Stimulated activated naive CD4-positive, alpha-beta T cell treated with Interleukin-2 at 50 U/mL for 16 hours (primary cell): ENCODE results near the gene ZFYVE1.
"Not testable (repeated sequence)": the region's sequence is repeated elsewhere in the genome, so short reads cannot be mapped to it uniquely, and the experiment has no call there.

Experiments
- DNase-seq: peaks from one replicate; lab custom pipeline; 2025; lab: John Stamatoyannopoulos, UW

ZFYVE1 gene

GRCh38 chr14:73026845-73027542, at the start of gene ZFYVE1:
Gene ZFYVE1 (minus strand): TSS chr14:73027106. CDS start chr14:73024508, 2,598 bp downstream.
- peak; percentile 93 for DNase-seq

GRCh38 chr14:73069585-73069984, 42.7 kb upstream of the ZFYVE1 start:
- DNase-seq: no peak

- DNase-seq: no peak
Observed at GRCh38 chr14:73058922-73059673, 32.2 kb upstream of the ZFYVE1 start.

DNA sequence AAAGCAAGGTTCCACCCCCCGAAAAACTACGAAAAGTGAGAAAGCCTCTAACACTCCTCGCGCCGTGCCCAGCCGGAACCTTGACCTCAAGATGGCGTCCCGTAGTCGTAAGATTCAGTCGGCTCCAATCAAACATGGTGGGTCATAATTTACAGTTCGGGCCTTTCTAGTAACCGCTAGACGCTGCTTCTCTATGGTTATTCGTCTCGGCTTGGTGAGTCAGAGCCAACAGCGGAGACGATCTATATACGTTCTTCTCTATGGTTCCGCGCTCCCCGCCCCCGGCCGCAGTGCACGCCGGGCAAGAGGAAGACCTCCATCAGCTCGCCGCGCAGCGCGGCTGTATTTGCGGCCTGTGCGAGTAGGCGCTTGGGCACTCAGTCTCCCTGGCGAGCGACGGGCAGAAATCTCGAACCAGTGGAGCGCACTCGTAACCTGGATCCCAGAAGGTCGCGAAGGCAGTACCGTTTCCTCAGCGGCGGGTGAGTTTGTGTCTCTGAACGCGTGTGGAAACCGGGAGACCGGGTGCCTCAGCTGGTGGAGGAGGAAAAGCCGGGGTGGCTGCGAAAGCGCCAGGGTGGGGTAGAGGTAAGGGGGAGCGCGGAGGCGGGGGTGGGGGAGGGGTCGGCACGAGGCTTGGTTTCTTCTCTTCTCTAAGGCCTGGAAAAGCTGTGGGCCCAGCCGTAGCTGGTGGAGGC, 31.5 kb upstream of the ZFYVE1 start, which contains the start of gene RBM25:
TSS of gene RBM25 (plus strand) at position 311 of the 698 bp plus-strand sequence. CDS start 13,108 bp downstream, outside the sequence.
- DNase-seq: peak; percentile 93

DNA sequence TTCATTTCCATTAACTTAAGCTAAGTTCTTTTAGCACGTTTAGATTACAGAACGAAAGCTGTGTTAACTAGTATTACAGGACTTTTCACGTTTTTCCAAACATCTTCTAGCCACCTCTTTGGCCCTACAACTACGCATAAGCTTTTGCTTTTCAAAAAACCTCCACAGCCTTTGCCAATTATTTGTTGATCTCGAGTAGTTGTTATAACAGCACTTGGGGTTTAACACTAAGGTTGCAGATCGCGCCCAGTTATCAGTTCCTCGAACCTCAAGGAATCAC, 31.0 kb upstream of the ZFYVE1 start:
- DNase-seq: no peak

- no peak for DNase-seq
Observed at GRCh38 chr14:73055251-73055650, 28.3 kb upstream of the ZFYVE1 start.

DNA sequence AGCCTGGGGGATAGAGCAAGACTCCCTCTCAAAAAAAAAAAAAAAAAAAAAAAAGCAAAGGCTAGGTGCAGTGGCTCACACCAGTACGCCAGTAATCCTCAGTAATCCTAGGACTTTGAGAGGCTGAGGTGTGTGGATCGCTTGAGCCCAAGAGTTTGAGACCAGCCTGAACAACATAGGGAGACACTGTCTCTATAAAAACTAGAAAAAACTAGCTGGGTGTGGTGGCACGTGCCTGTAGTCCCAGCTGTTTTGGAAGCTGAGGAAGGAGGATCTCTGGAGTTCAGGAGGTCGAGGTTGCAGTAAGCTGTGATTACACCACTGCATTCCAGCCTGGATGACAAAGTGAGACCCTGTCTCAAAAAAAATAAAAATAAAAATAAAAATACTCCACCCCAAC, 22.5 kb upstream of the ZFYVE1 start:
- DNase-seq: no peak

DNA sequence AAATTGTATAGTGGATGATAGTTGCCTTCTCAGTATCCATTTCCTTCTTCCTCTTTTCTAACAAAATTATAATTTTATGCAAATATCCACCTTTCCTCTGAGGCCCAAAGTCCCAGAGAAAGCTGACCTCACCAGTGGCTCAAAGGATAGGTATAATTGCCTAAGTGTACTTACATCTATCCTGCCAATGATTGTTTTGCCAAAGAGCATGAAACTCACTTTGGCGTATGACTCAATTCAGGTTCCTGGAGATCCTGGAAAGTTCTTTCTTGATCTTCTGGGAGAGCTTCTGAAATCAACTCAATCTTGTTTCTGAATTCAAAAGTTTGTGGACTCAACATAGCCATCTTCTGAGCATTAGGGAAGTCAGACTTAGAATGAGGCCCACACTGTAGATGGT, 20.9 kb upstream of the ZFYVE1 start:
- no peak for DNase-seq

GRCh38 chr14:73036706-73037450, 10.0 kb upstream of the ZFYVE1 start:
- DNase-seq: not testable (repeated sequence)

DNA sequence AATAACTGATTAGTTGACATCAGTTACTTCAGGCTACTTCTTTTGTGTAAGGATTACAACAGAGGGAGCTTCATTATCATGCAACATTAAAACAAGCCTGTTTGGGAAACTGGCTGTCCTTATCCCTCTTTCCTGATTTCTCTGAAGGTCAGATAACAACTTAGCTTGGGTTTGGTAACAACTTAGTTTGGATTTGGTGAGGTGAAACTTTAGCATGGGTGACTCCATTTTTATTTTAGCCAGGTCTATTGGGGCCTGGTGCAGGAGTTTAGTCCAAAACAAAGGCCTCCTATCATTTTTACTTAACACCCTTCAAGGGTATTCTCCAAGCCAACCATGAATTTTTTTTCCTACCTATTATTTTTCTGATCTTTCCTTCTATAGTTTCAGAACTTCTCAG, 1.1 kb upstream of the ZFYVE1 start:
- DNase-seq: no peak

GRCh38 chr14:73027546-73027945, 640 bp upstream of the ZFYVE1 start:
- DNase-seq: no peak

GRCh38 chr14:73026243-73026844, 562 bp downstream of the ZFYVE1 start:
- no peak for DNase-seq

- no peak for DNase-seq
Observed at GRCh38 chr14:73025544-73025943, 1.4 kb downstream of the ZFYVE1 start.

DNA sequence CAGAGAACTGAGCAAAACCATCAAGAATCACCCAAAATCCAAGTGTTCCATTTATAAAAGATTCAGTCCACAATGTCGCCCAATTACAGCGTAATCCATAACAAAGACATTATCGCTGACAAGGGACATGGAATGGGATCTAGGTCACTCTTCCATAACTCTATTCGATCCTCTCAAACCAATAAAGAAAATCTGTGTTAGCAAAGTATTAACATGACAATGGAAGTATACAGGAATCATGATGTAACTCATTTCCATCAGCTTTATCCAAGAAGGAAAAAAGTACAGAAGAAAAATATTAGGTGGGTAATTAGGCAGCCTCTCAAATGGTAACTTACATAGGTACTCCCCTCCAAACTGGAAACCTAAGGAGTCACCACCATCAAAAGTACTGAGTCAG, 4.9 kb downstream of the ZFYVE1 start:
- DNase-seq: no peak

DNA sequence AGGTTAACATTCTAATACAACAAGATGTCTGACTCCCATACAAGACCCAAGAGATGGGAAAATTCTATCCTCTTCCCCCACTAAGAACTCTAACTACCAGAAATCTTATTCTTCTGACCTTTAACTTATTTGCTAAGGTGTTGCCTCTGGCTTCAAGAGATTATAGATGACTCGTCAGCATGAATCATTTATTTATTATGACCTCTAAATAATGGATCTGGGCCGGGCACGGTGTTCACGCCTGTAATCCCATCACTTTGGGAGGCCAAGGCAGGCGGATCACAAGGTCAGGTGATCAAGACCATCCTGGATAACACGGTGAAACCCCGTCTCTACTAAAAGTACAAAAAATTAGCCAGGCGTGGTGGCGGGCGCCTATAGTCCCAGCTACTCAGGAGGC, 10.9 kb downstream of the ZFYVE1 start:
- not testable (repeated sequence) for DNase-seq

DNA sequence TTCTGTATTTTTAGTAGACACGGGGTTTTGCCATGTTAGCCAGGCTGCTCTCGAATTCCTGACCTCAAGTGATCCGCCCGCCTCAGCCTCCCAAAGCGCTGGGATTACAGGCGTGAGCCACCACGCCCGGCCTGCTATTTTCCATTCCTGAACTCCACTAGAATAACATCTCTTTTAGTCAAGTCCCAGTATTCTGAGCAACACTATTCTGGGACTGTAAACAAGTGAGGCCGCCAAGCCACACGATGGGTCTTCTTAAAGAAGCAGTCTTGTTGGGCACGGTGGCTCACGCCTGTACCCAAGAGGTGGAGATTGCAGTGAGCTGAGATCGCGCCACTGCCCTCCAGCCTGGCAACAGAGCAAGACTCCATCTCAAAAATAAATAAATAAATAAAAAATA, 11.4 kb downstream of the ZFYVE1 start:
- not testable (repeated sequence) for DNase-seq

- no peak for DNase-seq
Observed at GRCh38 chr14:73014105-73014504, 12.8 kb downstream of the ZFYVE1 start.

DNA sequence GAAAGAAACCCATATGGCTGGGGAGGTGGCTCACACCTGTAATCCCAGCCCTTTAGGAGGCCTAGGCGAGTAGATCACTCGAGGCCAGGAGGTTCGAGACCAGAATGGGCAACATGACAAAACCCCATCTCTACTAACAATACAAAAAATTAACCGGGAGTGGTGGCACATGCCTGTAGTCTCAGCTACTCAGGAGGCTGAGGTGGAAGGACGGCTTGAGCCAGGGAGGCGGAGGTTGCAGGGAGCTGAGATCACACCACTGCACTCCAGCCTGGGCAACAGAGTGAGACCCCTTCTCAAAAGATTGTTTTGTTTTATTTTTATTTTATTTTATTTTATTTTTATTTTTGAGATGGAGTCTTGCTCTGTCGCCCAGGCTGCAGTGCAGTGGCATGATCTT, 15.7 kb downstream of the ZFYVE1 start:
- DNase-seq: not testable (repeated sequence)

GRCh38 chr14:73008501-73008900, 18.4 kb downstream of the ZFYVE1 start:
- DNase-seq: no peak

- no peak for DNase-seq
Observed at GRCh38 chr14:73007835-73008234, 19.1 kb downstream of the ZFYVE1 start.

DNA sequence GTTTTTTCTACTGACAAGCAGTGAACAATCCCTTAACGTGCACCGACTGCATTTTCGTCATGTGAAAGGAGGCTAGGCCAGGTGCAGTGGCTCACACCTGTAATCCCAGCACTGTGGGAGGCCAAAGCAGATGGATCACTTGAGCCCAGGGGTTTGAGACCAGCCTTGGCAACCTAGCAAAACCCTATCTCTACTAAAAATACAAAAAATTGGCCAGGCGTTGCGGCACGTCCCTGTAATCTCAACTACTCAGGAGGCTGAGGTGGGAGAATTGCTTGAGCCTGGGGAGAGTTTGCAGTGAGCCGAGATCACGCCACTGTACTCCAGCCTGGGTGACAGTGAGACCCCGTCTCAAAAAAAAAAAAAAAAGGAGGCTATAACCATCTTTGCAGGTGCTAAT, 22.3 kb downstream of the ZFYVE1 start:
- not testable (repeated sequence) for DNase-seq

GRCh38 chr14:73003681-73004080, 23.2 kb downstream of the ZFYVE1 start:
- no peak for DNase-seq
